ENCODE results near the gene FANCL.
"Not testable (repeated sequence)": the region's sequence is repeated elsewhere in the genome, so short reads cannot be mapped to it uniquely, and the experiment has no call there.

- TF ChIP-seq POLR2A (IDR thresholded peaks at IDR 0.05; ENCODE audit: low read length); GATA1 (IDR thresholded peaks at IDR 0.05; ENCODE audit: low read depth, low read length): not testable (repeated sequence)
These were observed 17.3 kb upstream of the FANCL start for GRCh38 chr2:58258456-58258855.
